HEK293 (cell line): ENCODE measurements around the gene ZDHHC14.

Experiments
- CTCF ChIP-seq: fragments of 450-650 bp; formaldehyde crosslinking; IDR thresholded peaks from 2 replicates; pipeline ENCODE4 v1.5.1; 2016; ENCODE audit warnings: missing biosample characterization, missing genetic modification characterization
- ELK4 ChIP-seq: IDR thresholded peaks from 2 replicates; pipeline ENCODE4 v1.6.1; 2011; ENCODE audit warnings: mild to moderate bottlenecking, low read depth, low read length, borderline replicate concordance
- GLI2 ChIP-seq: fragments of 450-650 bp; formaldehyde crosslinking; IDR thresholded peaks from 2 replicates; pipeline ENCODE4; 2017; ENCODE audit warnings: missing biosample characterization, missing genetic modification characterization, low read depth, borderline replicate concordance
- GLIS1 ChIP-seq: fragments of 450-650 bp; formaldehyde crosslinking; IDR thresholded peaks from 2 replicates; pipeline ENCODE4 v1.5.1; 2016; ENCODE audit warnings: missing biosample characterization, missing genetic modification characterization
- IKZF3 ChIP-seq: fragments of 450-650 bp; IDR thresholded peaks from 2 replicates; pipeline ENCODE4 v1.5.0; 2018; ENCODE audit warnings: missing biosample characterization, mild to moderate bottlenecking, missing genetic modification characterization, moderate library complexity
- OSR2 ChIP-seq: fragments of 450-650 bp; formaldehyde crosslinking; IDR thresholded peaks from 2 replicates; pipeline ENCODE4 v1.5.1; 2016; ENCODE audit warnings: missing biosample characterization, missing genetic modification characterization
- PRDM1 ChIP-seq: fragments of 450-650 bp; formaldehyde crosslinking; IDR thresholded peaks from 2 replicates; pipeline ENCODE4; 2016; ENCODE audit warnings: missing biosample characterization, missing genetic modification characterization
- PRDM4 ChIP-seq: fragments of 450-650 bp; formaldehyde crosslinking; IDR thresholded peaks from 2 replicates; pipeline ENCODE4 v1.5.1; 2017; ENCODE audit warnings: missing biosample characterization, missing genetic modification characterization
- SCRT1 ChIP-seq: fragments of 450-650 bp; formaldehyde crosslinking; IDR thresholded peaks from 2 replicates; pipeline ENCODE4 v1.5.1; 2016; ENCODE audit warnings: missing biosample characterization, missing genetic modification characterization, borderline replicate concordance
- SP2 ChIP-seq: fragments of 450-650 bp; formaldehyde crosslinking; IDR thresholded peaks from 2 replicates; pipeline ENCODE4 v1.5.1; 2016; ENCODE audit warnings: missing biosample characterization, missing genetic modification characterization
- SP7 ChIP-seq: fragments of 450-650 bp; formaldehyde crosslinking; IDR thresholded peaks from 2 replicates; pipeline ENCODE4 v1.5.1; 2016; ENCODE audit warnings: missing biosample characterization, missing genetic modification characterization
- TRIM28 ChIP-seq: IDR thresholded peaks from 2 replicates; pipeline ENCODE4 v1.6.1; 2011; ENCODE audit warnings: low read length, control low read depth, borderline replicate concordance
- ZBTB44 ChIP-seq: fragments of 450-650 bp; IDR thresholded peaks from 2 replicates; pipeline ENCODE4 v1.5.1; 2018; ENCODE audit warnings: missing biosample characterization, mild to moderate bottlenecking, missing genetic modification characterization
- ZFP37 ChIP-seq: fragments of 450-650 bp; formaldehyde crosslinking; IDR thresholded peaks from 2 replicates; pipeline ENCODE4 v1.5.1; 2016; ENCODE audit warnings: missing biosample characterization, missing genetic modification characterization
- ZNF10 ChIP-seq: fragments of 450-650 bp; formaldehyde crosslinking; IDR thresholded peaks from 2 replicates; pipeline ENCODE4 v1.5.1; 2017; ENCODE audit warnings: missing biosample characterization, missing genetic modification characterization
- ZNF174 ChIP-seq: fragments of 450-650 bp; formaldehyde crosslinking; IDR thresholded peaks from 2 replicates; pipeline ENCODE4 v1.5.0; 2017; ENCODE audit warnings: missing biosample characterization, mild to moderate bottlenecking, missing genetic modification characterization
- ZNF2 ChIP-seq: fragments of 450-650 bp; formaldehyde crosslinking; IDR thresholded peaks from 2 replicates; pipeline ENCODE4 v1.5.1; 2016; ENCODE audit warnings: missing biosample characterization, missing genetic modification characterization
- ZNF266 ChIP-seq: fragments of 450-650 bp; formaldehyde crosslinking; IDR thresholded peaks from 2 replicates; pipeline ENCODE4 v1.5.1; 2016; ENCODE audit warnings: missing biosample characterization, missing genetic modification characterization, low read depth
- ZNF350 ChIP-seq: fragments of 450-650 bp; formaldehyde crosslinking; IDR thresholded peaks from 2 replicates; pipeline ENCODE4 v1.5.0; 2017; ENCODE audit warnings: missing biosample characterization, mild to moderate bottlenecking, missing genetic modification characterization
- ZNF433 ChIP-seq: fragments of 450-650 bp; formaldehyde crosslinking; IDR thresholded peaks from 2 replicates; pipeline ENCODE4 v1.5.1; 2016; ENCODE audit warnings: missing biosample characterization, missing genetic modification characterization, low read depth
- ZNF488 ChIP-seq: fragments of 450-650 bp; formaldehyde crosslinking; IDR thresholded peaks from 2 replicates; pipeline ENCODE4 v1.5.1; 2016; ENCODE audit warnings: missing biosample characterization, missing genetic modification characterization
- ZNF529 ChIP-seq: fragments of 450-650 bp; formaldehyde crosslinking; IDR thresholded peaks from 2 replicates; pipeline ENCODE4 v1.5.1; 2017; ENCODE audit warnings: missing genetic modification characterization, missing biosample characterization; ENCODE audit not compliant: insufficient replicate concordance
- ZNF571 ChIP-seq: fragments of 450-650 bp; formaldehyde crosslinking; IDR thresholded peaks from 2 replicates; pipeline ENCODE4 v1.5.0; 2017; ENCODE audit warnings: missing biosample characterization, missing genetic modification characterization
- ZNF610 ChIP-seq: fragments of 450-650 bp; formaldehyde crosslinking; IDR thresholded peaks from 2 replicates; pipeline ENCODE4 v1.5.1; 2016; ENCODE audit warnings: missing biosample characterization, missing genetic modification characterization, borderline replicate concordance
- ZNF623 ChIP-seq: fragments of 450-650 bp; formaldehyde crosslinking; IDR thresholded peaks from 2 replicates; pipeline ENCODE4 v1.5.1; 2016; ENCODE audit warnings: missing biosample characterization, missing genetic modification characterization
- ZNF658 ChIP-seq: fragments of 450-650 bp; formaldehyde crosslinking; IDR thresholded peaks from 2 replicates; pipeline ENCODE4; 2016; ENCODE audit warnings: missing biosample characterization, missing genetic modification characterization
- ZNF660 ChIP-seq: fragments of 450-650 bp; IDR thresholded peaks from 2 replicates; pipeline ENCODE4 v1.5.1; 2018; ENCODE audit warnings: missing biosample characterization, mild to moderate bottlenecking, missing genetic modification characterization
- ZNF664 ChIP-seq: fragments of 450-650 bp; formaldehyde crosslinking; IDR thresholded peaks from 2 replicates; pipeline ENCODE4 v1.5.1; 2016; ENCODE audit warnings: missing biosample characterization, missing genetic modification characterization
- ZNF704 ChIP-seq: fragments of 450-650 bp; formaldehyde crosslinking; IDR thresholded peaks from 2 replicates; pipeline ENCODE4 v1.5.1; 2016; ENCODE audit warnings: missing biosample characterization, missing genetic modification characterization
- ZNF776 ChIP-seq: fragments of 450-650 bp; formaldehyde crosslinking; IDR thresholded peaks from 2 replicates; pipeline ENCODE4 v1.5.0; 2017; ENCODE audit warnings: missing biosample characterization, missing genetic modification characterization, borderline replicate concordance
- ZNF791 ChIP-seq: fragments of 450-650 bp; formaldehyde crosslinking; IDR thresholded peaks from 2 replicates; pipeline ENCODE4 v1.5.1; 2016; ENCODE audit warnings: missing biosample characterization, missing genetic modification characterization
- ZNF837 ChIP-seq: fragments of 450-650 bp; formaldehyde crosslinking; IDR thresholded peaks from 2 replicates; pipeline ENCODE4 v1.5.1; 2016; ENCODE audit warnings: missing biosample characterization, missing genetic modification characterization
- ZSCAN23 ChIP-seq: fragments of 450-650 bp; formaldehyde crosslinking; IDR thresholded peaks from 2 replicates; pipeline ENCODE4 v1.5.1; 2016; ENCODE audit warnings: missing biosample characterization, missing genetic modification characterization

ZDHHC14 gene

GRCh38 chr6:157379656-157380457 lies 1.1 kb upstream of the ZDHHC14 start (continued):
- no peak for TF ChIP-seq ELK4
- TF ChIP-seq ZNF837: no peak
- TF ChIP-seq CTCF (tag by site-specific recombination): 0 out of 2 replicates have a peak, but pooled peaks have one; percentile 31
- no peak for TF ChIP-seq ZFP37 (tag by site-specific recombination)
- TF ChIP-seq ZNF623: no peak
- no peak for TF ChIP-seq ZSCAN23 (tag by site-specific recombination)
- TF ChIP-seq ZNF658 (tag by site-specific recombination): no peak
- TF ChIP-seq ZNF350 (tag by site-specific recombination): no peak
- 0 out of 2 replicates have a peak, but pooled peaks have one; percentile 9 for TF ChIP-seq ZNF660
- TF ChIP-seq ZNF2: 0 out of 2 replicates have a peak, but pooled peaks have one; percentile 50
- no peak for TF ChIP-seq ZNF488
- TF ChIP-seq SP2 (tag by site-specific recombination): peak; percentile 72
- no peak for TF ChIP-seq ZNF704 (tag by site-specific recombination)
- TF ChIP-seq ZNF529: no peak
- TF ChIP-seq ZNF10 (tag by site-specific recombination): no peak
- TF ChIP-seq ZNF571: no peak
- no peak for TF ChIP-seq ZBTB44
- TF ChIP-seq PRDM1: peak; percentile 85
- TF ChIP-seq GLI2 (tag by site-specific recombination): no peak
- no peak for TF ChIP-seq SCRT1 (tag by site-specific recombination)
- TF ChIP-seq GLIS1: no peak
- no peak for TF ChIP-seq ZNF664
- no peak for TF ChIP-seq ZNF610 (tag by site-specific recombination)
- TF ChIP-seq ZNF174: no peak
- no peak for TF ChIP-seq PRDM4 (tag by site-specific recombination)
- TF ChIP-seq ZNF266 (tag by site-specific recombination): no peak
- no peak for TF ChIP-seq SP7 (tag by site-specific recombination)
- TF ChIP-seq OSR2 (tag by site-specific recombination): no peak
- no peak for TF ChIP-seq TRIM28
- no peak for TF ChIP-seq IKZF3 (tag by site-specific recombination)
- no peak for TF ChIP-seq ZNF433 (tag by site-specific recombination)
- TF ChIP-seq ZNF791: no peak
- no peak for TF ChIP-seq ZNF776 (tag by site-specific recombination)
